Esophagus muscularis mucosa (tissue), 4 donors: ENCODE results near the gene LRP2. TPM values are rescaled to one million over a fixed set of nuclear protein-coding genes. Genes with fewer than 3 reads are reported as not detected.
A peak's percentile ranks its signal among the peaks of the same experiment; 100 is the strongest.

Source experiments
- DNase-seq: peaks from one replicate; pipeline ENCODE4 v3.0.0-alpha.2; 2017; ENCODE audit errors: extremely low spot score
- H3K27ac ChIP-seq, 4 donors: fragments of 200-600 bp; sonication (generic); replicated peaks in 1 of 4; 1 replicate in 3 of 4; 2 replicates in 1 of 4; pipeline ENCODE4 v1.5.1; 2016 to 2019; ENCODE audit warnings: mild to moderate bottlenecking in 1 of 4
- H3K27me3 ChIP-seq, 4 donors: fragments of 200-600 bp; sonication (generic); one replicate each; pipeline versions ENCODE4 v1.5.1 to v1.6.0; 2016 to 2019
- H3K36me3 ChIP-seq, 4 donors: fragments of 200-600 bp; sonication (generic); one replicate each; pipeline ENCODE4 v1.5.1; 2016 to 2019
- H3K4me1 ChIP-seq, 4 donors: fragments of 200-600 bp; sonication (generic); one replicate each; pipeline ENCODE4 v1.5.1; 2016 to 2019
- H3K4me3 ChIP-seq, 4 donors: fragments of 200-600 bp; sonication (generic); 1 replicate in 2 of 4; 2 replicates in 2 of 4; pipeline ENCODE4 v1.5.1; 2016 to 2019; ENCODE audit warnings: mild to moderate bottlenecking in 4 of 4, moderate library complexity in 1 of 4
- H3K9me3 ChIP-seq, 4 donors: fragments of 200-600 bp; sonication (generic); 1 replicate in 3 of 4; 2 replicates in 1 of 4; pipeline ENCODE4 v1.5.1; 2016 to 2019
- CTCF ChIP-seq, 3 experiments: fragments of 200-600 bp in 2 of 3; fragments of 450-650 bp in 1 of 3; sonication (generic) in 2 of 3; IDR thresholded peaks; one replicate each; pipeline ENCODE4 v1.5.1; 2017 to 2019; ENCODE audit warnings: antibody characterized with exemption in 3 of 3, mild to moderate bottlenecking in 2 of 3, moderate library complexity in 1 of 3
- EP300 ChIP-seq: sonication (generic); formaldehyde crosslinking; IDR thresholded peaks from one replicate; pipeline ENCODE4 v1.6.1; 2017; ENCODE audit warnings: antibody characterized with exemption
- POLR2A ChIP-seq: fragments of 450-650 bp; IDR thresholded peaks from one replicate; pipeline ENCODE4 v1.6.1; 2017; ENCODE audit warnings: antibody characterized with exemption, moderate library complexity, mild to moderate bottlenecking, low read depth
- POLR2AphosphoS5 ChIP-seq, 2 donors: sonication (generic); formaldehyde crosslinking; IDR thresholded peaks; one replicate each; pipeline ENCODE4 v1.6.1; 2017; ENCODE audit warnings: antibody characterized with exemption in 2 of 2
- WGBS: methylation state at CpG from one replicate; pipeline ENCODE4 v1.1.5; 2018; 5-methylcytosine and 5-hydroxymethylcytosine counted together
- intact Hi-C: fragments of 100-400 bp; cut with DNase I; formaldehyde crosslinking; loops from one replicate; pipeline ENCODE4 v1.15.1; 2023
- total RNA-seq, 4 donors: library from RNA; depleted of rRNA; stranded (reverse); fragments of >200 nt; gene quantifications; one replicate each; pipeline versions ENCODE4 v1.1.0 to v1.2.1, GENCODE V29; 2016

The LRP2 gene
- total RNA-seq, 4 donors from 2014 or later, result not detected

GRCh38 chr2:169091761-169092519 is 270.4 kb downstream of the LRP2 start:
- Histone ChIP-seq H3K27ac (no peak overlapping the region), H3K9me3 (no peaks in the 10 kb centered on the region), H3K4me3 (no peak overlapping the region), H3K27me3 (no peaks in the 10 kb centered on the region), H3K36me3 (no peaks in the 10 kb centered on the region), H3K4me1 (peaks cover 0 to 19% (median 10%) of the 10 kb centered on the region in 4 donors)
- 47% methylated on average over 8 of the region's 8 CpGs for WGBS
- TF ChIP-seq EP300 (no peak), POLR2AphosphoS5 (IDR thresholded peaks at IDR 0.05) (no peak), CTCF (IDR thresholded peaks at IDR 0.05) (no peak), POLR2A (no peak)
- intact Hi-C loops, result no loop called here
- peak; percentile 53 for DNase-seq

- H3K4me1 ChIP-seq, result peaks cover 0 to 19% (median 10%) of the 10 kb centered on the region in 4 donors
- no peak overlapping the region for H3K4me3 ChIP-seq
- TF ChIP-seq POLR2A (no peak), EP300 (no peak), CTCF (IDR thresholded peaks at IDR 0.05) (no peak), POLR2AphosphoS5 (IDR thresholded peaks at IDR 0.05) (no peak)
- peak; percentile 19 for DNase-seq
- no peak overlapping the region for H3K27ac ChIP-seq
- intact Hi-C loops, result no loop called here
- H3K36me3 ChIP-seq, result no peaks in the 10 kb centered on the region
- H3K27me3 ChIP-seq, result no peaks in the 10 kb centered on the region
- WGBS, result 89% methylated on average over 3 of the region's 3 CpGs
- H3K9me3 ChIP-seq, result no peaks in the 10 kb centered on the region
Observed at GRCh38 chr2:169091256-169091655, 271.1 kb downstream of the LRP2 start.

- 74% methylated on average over 6 of the region's 6 CpGs for WGBS
Observed at GRCh38 chr2:169090133-169090820, 272.1 kb downstream of the LRP2 start.

GRCh38 chr2:169089182-169089581 is 273.2 kb downstream of the LRP2 start:
- H3K27ac ChIP-seq, result no peak overlapping the region
- no peak for TF ChIP-seq POLR2A
- no peak for TF ChIP-seq EP300
- TF ChIP-seq CTCF (IDR thresholded peaks at IDR 0.05), result no peak
- no peak for TF ChIP-seq POLR2AphosphoS5 (IDR thresholded peaks at IDR 0.05)
- DNase-seq, result peak; percentile 26

More at GRCh38 chr2:169090133-169090820, 272.1 kb downstream of the LRP2 start:
- no peak for DNase-seq
- intact Hi-C loops, result no loop called here
- Histone ChIP-seq H3K4me1 (peaks cover 0 to 10% (median 6%) of the 10 kb centered on the region in 4 donors), H3K27me3 (no peaks in the 10 kb centered on the region), H3K4me3 (no peak overlapping the region), H3K36me3 (no peaks in the 10 kb centered on the region), H3K27ac (no peak overlapping the region), H3K9me3 (peaks cover 0 to 4% (median 0%) of the 10 kb centered on the region in 4 donors)
- TF ChIP-seq EP300 (no peak), POLR2A (no peak)

GRCh38 chr2:169087757-169088379 is 274.5 kb downstream of the LRP2 start:
- no peak overlapping the region for H3K27ac ChIP-seq
- no peaks in the 10 kb centered on the region for H3K27me3 ChIP-seq
- H3K4me3 ChIP-seq, result no peak overlapping the region
- intact Hi-C loops, result no loop called here
- peaks cover 0 to 11% (median 0%) of the 10 kb centered on the region in 4 donors for H3K9me3 ChIP-seq
- TF ChIP-seq POLR2AphosphoS5 (IDR thresholded peaks at IDR 0.05) (no peak), POLR2A (no peak), EP300 (no peak), CTCF (IDR thresholded peaks at IDR 0.05) (no peak)
- peaks cover 0 to 9% (median 1%) of the 10 kb centered on the region in 4 donors for H3K4me1 ChIP-seq
- no peaks in the 10 kb centered on the region for H3K36me3 ChIP-seq
- peak; percentile 81 for DNase-seq
- 91% methylated on average over 2 of the region's 6 CpGs for WGBS

More at GRCh38 chr2:169089182-169089581, 273.2 kb downstream of the LRP2 start:
- intact Hi-C loops, result no loop called here
- Histone ChIP-seq H3K4me1 (peaks cover 0 to 9% (median 5%) of the 10 kb centered on the region in 4 donors), H3K27me3 (no peaks in the 10 kb centered on the region), H3K36me3 (no peaks in the 10 kb centered on the region), H3K4me3 (no peak overlapping the region), H3K9me3 (peaks cover 0 to 11% (median 0%) of the 10 kb centered on the region in 4 donors)
- WGBS, result 71% methylated on average over 2 of the region's 2 CpGs
